Gastrocnemius medialis (tissue), 4 donors: ENCODE results near the gene URAD. TPM values are rescaled to one million over a fixed set of nuclear protein-coding genes. Genes with fewer than 3 reads are reported as not detected.

ENCODE experiments used
- ATAC-seq, 2 donors: fragments of 150-250 bp; one replicate each; pipeline ENCODE4 v1.9.1; 2016
- DNase-seq, 2 donors: peaks; one replicate each; pipeline ENCODE4 v3.0.0-alpha.2; 2019
- H3K27ac ChIP-seq, 4 donors: fragments of 200-600 bp; sonication (generic); 1 replicate in 1 of 4; 2 replicates in 3 of 4; pipeline ENCODE4 v1.5.1; 2016 to 2018; ENCODE audit warnings: mild to moderate bottlenecking in 2 of 4, moderate library complexity in 1 of 4
- H3K27me3 ChIP-seq, 3 donors: fragments of 200-600 bp; sonication (generic) in 2 of 3; 1 replicate in 1 of 3; 2 replicates in 2 of 3; pipeline versions ENCODE4 v1.5.1 to v1.6.0; 2016 to 2019; ENCODE audit warnings: mild to moderate bottlenecking in 1 of 3, moderate library complexity in 1 of 3
- H3K36me3 ChIP-seq, 2 donors: fragments of 200-600 bp; sonication (generic) in 1 of 2; one replicate each; pipeline ENCODE4 v1.5.1; 2017 to 2018
- H3K4me1 ChIP-seq, 2 donors: fragments of 200-600 bp; sonication (generic) in 1 of 2; one replicate each; pipeline ENCODE4 v1.5.1; 2016 to 2017; ENCODE audit warnings: mild to moderate bottlenecking in 2 of 2
- H3K4me3 ChIP-seq, 4 donors: fragments of 200-600 bp; sonication (generic) in 3 of 4; 1 replicate in 1 of 4; 2 replicates in 3 of 4; pipeline ENCODE4 v1.5.1; 2016 to 2019; ENCODE audit warnings: mild to moderate bottlenecking in 2 of 4
- H3K9me3 ChIP-seq, 3 donors: fragments of 200-600 bp; sonication (generic) in 2 of 3; 1 replicate in 1 of 3; 2 replicates in 2 of 3; pipeline ENCODE4 v1.5.1; 2016 to 2019
- POLR2A ChIP-seq, 2 donors: fragments of 450-650 bp; IDR thresholded peaks; one replicate each; pipeline ENCODE4 v1.6.1; 2017; ENCODE audit warnings: antibody characterized with exemption in 2 of 2, mild to moderate bottlenecking in 2 of 2, moderate library complexity in 2 of 2
- in situ Hi-C, 4 donors: fragments of 200-750 bp; cut with MboI; loops; one replicate each; pipeline versions ENCODE4 v1.15.0 to v1.8.0; 2017; ENCODE audit warnings: low sequenced_read_pairs in 4 of 4
- intact Hi-C: fragments of 100-400 bp; cut with DNase I; formaldehyde crosslinking; loops from one replicate; pipeline ENCODE4 v1.15.1; 2023; ENCODE audit warnings: low total_unique reads
- total RNA-seq, 4 donors: library from RNA; depleted of rRNA; stranded (reverse); fragments of >200 nt; gene quantifications; one replicate each; pipeline versions ENCODE4 v1.1.0 to v1.2.3, GENCODE V29; 2016
- TF ChIP-seq, protein P1 (sequence below), 5 experiments: fragments of 450-650 bp in 3 of 5; fragments of 200-600 bp in 2 of 5; sonication (generic) in 2 of 5; IDR thresholded peaks in 4 of 5; conservative IDR thresholded peaks in 1 of 5; 1 replicate in 4 of 5; 2 replicates in 1 of 5; pipeline ENCODE4 v1.5.1; 2016 to 2019; ENCODE audit warnings: antibody characterized with exemption in 5 of 5, mild to moderate bottlenecking in 3 of 5, moderate library complexity in 3 of 5

The URAD gene
- total RNA-seq, 4 donors from 2014 or later, result not detected

DNA sequence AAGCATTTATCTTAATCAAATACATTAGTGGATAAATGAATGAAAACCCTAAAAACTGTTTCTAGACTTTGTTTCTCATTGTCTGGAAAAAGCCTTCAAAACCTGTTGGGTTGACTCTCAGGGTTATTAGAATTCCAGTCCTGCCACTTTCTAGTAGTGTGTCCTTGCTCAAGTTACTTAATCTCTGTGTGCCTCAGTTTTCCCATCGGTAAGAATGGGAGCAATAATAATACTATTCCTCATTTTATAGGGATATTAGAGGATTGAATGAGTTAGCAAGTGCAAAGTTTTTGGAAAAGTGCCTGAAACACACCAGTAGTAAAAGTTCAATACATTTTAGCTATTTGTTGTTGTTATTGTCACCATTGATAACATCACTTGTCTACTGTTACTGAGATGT lies 2.9 kb downstream of the URAD start:
- no peaks in the 10 kb centered on the region for H3K36me3 ChIP-seq
- no peak overlapping the region for H3K4me3 ChIP-seq
- TF ChIP-seq, protein P1, sequence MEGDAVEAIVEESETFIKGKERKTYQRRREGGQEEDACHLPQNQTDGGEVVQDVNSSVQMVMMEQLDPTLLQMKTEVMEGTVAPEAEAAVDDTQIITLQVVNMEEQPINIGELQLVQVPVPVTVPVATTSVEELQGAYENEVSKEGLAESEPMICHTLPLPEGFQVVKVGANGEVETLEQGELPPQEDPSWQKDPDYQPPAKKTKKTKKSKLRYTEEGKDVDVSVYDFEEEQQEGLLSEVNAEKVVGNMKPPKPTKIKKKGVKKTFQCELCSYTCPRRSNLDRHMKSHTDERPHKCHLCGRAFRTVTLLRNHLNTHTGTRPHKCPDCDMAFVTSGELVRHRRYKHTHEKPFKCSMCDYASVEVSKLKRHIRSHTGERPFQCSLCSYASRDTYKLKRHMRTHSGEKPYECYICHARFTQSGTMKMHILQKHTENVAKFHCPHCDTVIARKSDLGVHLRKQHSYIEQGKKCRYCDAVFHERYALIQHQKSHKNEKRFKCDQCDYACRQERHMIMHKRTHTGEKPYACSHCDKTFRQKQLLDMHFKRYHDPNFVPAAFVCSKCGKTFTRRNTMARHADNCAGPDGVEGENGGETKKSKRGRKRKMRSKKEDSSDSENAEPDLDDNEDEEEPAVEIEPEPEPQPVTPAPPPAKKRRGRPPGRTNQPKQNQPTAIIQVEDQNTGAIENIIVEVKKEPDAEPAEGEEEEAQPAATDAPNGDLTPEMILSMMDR (IDR thresholded peaks at IDR 0.05 in 4 of 5, conservative IDR thresholded peaks at IDR 0.05 in 1 of 5), result no peak
- no peak for TF ChIP-seq POLR2A (IDR thresholded peaks at IDR 0.05)
- DNase-seq, result no peak
- no peak overlapping the region for H3K27ac ChIP-seq
- no peaks in the 10 kb centered on the region for H3K9me3 ChIP-seq
- peaks cover 35 to 51% (median 37%) of the 10 kb centered on the region in 3 donors for H3K27me3 ChIP-seq
- intact Hi-C loops, result loop anchor here (10.0 kb wide), 1 partner anchor 1001 kb away; no protein-coding TSS in a partner anchor
- H3K4me1 ChIP-seq, result no peaks in the 10 kb centered on the region
- no peak for ATAC-seq
- in situ Hi-C loops, result loop anchor here (5.0 to 25.0 kb wide), 9 partner anchors 148 to 1001 kb away; no protein-coding TSS in a partner anchor

DNA sequence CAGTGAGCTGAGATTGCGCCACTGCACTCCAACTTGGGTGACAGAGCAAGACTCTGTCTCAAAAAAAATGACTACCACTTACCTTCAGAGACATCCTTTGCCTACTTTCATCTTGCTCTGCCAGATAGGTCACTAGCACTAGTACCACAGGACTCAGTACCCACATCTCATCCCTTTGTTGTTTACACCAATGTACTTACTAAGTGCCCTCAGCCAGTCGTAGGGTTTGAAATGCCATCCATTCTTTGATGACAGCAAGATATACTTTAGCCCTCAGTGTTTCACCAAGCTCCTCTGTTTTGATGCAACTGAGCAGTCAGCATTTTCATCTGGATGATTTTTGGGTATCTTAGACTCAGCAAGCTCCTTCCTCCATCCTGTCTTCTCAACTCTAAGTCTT lies 6.1 kb downstream of the URAD start:
- peaks cover 63 to 71% (median 65%) of the 10 kb centered on the region in 3 donors for H3K27me3 ChIP-seq
- TF ChIP-seq POLR2A (IDR thresholded peaks at IDR 0.05), result no peak
- TF ChIP-seq, protein P1 (IDR thresholded peaks at IDR 0.05 in 4 of 5, conservative IDR thresholded peaks at IDR 0.05 in 1 of 5), result no peak
- peaks cover 6 to 7% of the 10 kb centered on the region in 2 donors for H3K4me1 ChIP-seq
- no peaks in the 10 kb centered on the region for H3K9me3 ChIP-seq
- no peaks in the 10 kb centered on the region for H3K36me3 ChIP-seq
- DNase-seq (no peak), ATAC-seq (no peak)
- in situ Hi-C loops (loop anchor here (5.0 to 25.0 kb wide), 9 partner anchors 145 to 998 kb away; no protein-coding TSS in a partner anchor), intact Hi-C loops (loop anchor here (5.0 to 10.0 kb wide), 2 partner anchors 605 to 998 kb away; no protein-coding TSS in a partner anchor)
- H3K4me3 ChIP-seq, result no peak overlapping the region
- H3K27ac ChIP-seq, result no peak overlapping the region

DNA sequence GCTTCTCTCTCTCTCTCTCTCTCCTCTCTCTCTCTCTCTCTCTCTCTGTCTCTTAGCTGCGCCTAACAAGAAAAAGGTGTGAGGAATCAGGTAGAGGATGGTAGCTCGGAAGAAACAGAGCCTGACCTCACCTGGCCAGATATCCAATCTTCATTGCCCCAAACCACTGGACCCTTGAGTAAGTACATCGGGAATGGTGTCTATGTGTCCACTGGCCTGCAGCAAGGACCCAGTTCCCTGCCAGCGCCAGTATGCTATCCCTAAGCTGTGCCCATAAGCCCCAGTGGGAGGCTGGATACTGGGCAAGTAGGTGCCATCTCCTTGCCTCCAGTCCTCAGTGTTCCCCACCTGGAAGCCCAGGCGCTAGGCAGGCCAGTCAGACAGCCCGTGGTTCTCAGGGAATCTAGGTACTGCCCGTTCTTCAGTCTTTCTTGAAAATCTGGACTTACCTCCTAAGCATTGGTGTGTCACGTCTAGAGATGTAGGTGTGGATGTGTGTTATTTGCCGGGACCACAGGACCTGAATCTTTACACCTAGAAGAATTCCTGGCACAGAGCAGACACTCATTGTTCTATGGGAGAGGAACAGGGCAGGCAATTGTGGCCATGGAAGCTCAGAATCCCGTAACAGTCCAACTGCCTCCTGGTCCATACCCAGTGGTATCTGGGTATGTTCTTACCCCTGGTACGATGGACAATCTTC lies 7.3 kb downstream of the URAD start:
- intact Hi-C loops, result loop anchor here (5.0 to 10.0 kb wide), 2 partner anchors 604 to 996 kb away; no protein-coding TSS in a partner anchor
- peaks cover 69 to 82% (median 75%) of the 10 kb centered on the region in 3 donors for H3K27me3 ChIP-seq

DNA sequence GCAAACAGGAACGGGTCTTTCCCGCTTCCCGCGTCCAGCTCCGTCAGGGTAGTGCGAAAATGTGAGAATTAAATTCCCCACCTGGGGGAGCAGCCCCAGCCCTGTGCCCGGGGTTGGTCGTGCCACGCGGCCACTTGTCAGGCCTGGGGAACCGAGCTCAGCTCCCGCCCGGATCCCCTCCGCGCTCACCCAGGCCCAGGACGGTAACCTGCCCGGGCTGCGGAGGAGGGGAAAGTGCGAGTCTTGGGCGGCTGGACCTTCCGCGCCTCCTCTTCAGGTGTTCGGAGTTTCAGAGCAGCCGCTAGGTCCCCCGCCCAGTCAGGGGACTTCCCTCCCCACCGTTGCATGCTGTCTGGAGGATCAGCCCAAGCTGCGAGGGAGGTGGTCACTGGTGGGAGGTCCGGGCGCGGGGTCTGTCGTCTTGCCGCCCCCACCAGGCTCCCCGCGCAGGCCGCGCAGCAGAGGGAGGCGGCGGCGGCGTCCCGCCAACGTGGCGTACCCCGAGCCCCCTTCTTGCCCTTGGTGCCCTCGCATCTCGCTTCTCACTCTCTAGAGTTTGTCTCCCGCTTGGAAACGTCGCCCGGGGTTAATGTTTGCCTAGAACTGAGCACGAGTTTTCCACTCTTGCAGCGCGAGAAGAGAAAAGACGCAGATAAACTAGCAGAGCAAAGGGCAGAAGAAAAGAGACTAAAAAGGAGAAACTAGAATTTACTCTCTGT lies 8.1 kb downstream of the URAD start:
- H3K4me3 ChIP-seq, result peak overlapping the region in 1 of 4 donors; percentile 23
- in situ Hi-C loops (loop anchor here (5.0 to 25.0 kb wide), 9 partner anchors 143 to 996 kb away; no protein-coding TSS in a partner anchor), intact Hi-C loops (loop anchor here (5.0 to 10.0 kb wide), 2 partner anchors 603 to 996 kb away; no protein-coding TSS in a partner anchor)
- H3K36me3 ChIP-seq, result no peaks in the 10 kb centered on the region
- DNase-seq (no peak), ATAC-seq (no peak)
- H3K4me1 ChIP-seq, result peaks cover 7 to 10% of the 10 kb centered on the region in 2 donors
- no peaks in the 10 kb centered on the region for H3K9me3 ChIP-seq
- peaks cover 70 to 89% (median 82%) of the 10 kb centered on the region in 3 donors for H3K27me3 ChIP-seq
- TF ChIP-seq POLR2A (IDR thresholded peaks at IDR 0.05), result no peak
- TF ChIP-seq, protein P1 (IDR thresholded peaks at IDR 0.05 in 4 of 5, conservative IDR thresholded peaks at IDR 0.05 in 1 of 5), result no peak
- H3K27ac ChIP-seq, result no peak overlapping the region

More for the DNA sequence above, 7.3 kb downstream of the URAD start:
- H3K36me3 ChIP-seq, result no peaks in the 10 kb centered on the region
- peaks cover 6 to 7% of the 10 kb centered on the region in 2 donors for H3K4me1 ChIP-seq
- no peak for DNase-seq
- in situ Hi-C loops, result loop anchor here (5.0 to 25.0 kb wide), 9 partner anchors 144 to 996 kb away; no protein-coding TSS in a partner anchor
- TF ChIP-seq POLR2A (IDR thresholded peaks at IDR 0.05), result no peak
- TF ChIP-seq, protein P1 (IDR thresholded peaks at IDR 0.05 in 4 of 5, conservative IDR thresholded peaks at IDR 0.05 in 1 of 5), result no peak
- H3K27ac ChIP-seq, result no peak overlapping the region
- H3K4me3 ChIP-seq, result no peak overlapping the region
- no peaks in the 10 kb centered on the region for H3K9me3 ChIP-seq
- ATAC-seq, result no peak
